ENCODE data around the gene OSER1.

- TF ChIP-seq CTCF (IDR thresholded peaks at IDR 0.05) = no peak
- TF ChIP-seq REST (IDR thresholded peaks at IDR 0.05; ENCODE audit: low read depth, low read length) = no peak
- TF ChIP-seq EZH2phosphoT487 (IDR thresholded peaks at IDR 0.05; ENCODE audit: borderline replicate concordance, low read depth) = no peak
- TF ChIP-seq EP300 (IDR thresholded peaks at IDR 0.05; ENCODE audit: borderline replicate concordance in 1 of 2, low read depth in 1 of 2, low read length in 1 of 2) = no peak
These were observed 46.4 kb upstream of the OSER1 start for GRCh38 chr20:44256961-44257360.

Measured in SK-N-SH (cell line).